GM18858 (cell line): ENCODE measurements around the gene CSTPP1.
"Not testable (repeated sequence)": the region's sequence is repeated elsewhere in the genome, so short reads cannot be mapped to it uniquely, and the experiment has no call there.

Experiments
- ATAC-seq: cut with Tn5 transposase; IDR thresholded peaks from one replicate; pipeline ENCODE4 v1.9.1; 2021; ENCODE audit not compliant: unreplicated experiment

Gene CSTPP1

GRCh38 chr11:46984987-46985386 lies 48.4 kb downstream of the CSTPP1 start:
- ATAC-seq: no peak

- ATAC-seq: no peak
Observed at GRCh38 chr11:46987183-46987582, 50.6 kb downstream of the CSTPP1 start.

DNA sequence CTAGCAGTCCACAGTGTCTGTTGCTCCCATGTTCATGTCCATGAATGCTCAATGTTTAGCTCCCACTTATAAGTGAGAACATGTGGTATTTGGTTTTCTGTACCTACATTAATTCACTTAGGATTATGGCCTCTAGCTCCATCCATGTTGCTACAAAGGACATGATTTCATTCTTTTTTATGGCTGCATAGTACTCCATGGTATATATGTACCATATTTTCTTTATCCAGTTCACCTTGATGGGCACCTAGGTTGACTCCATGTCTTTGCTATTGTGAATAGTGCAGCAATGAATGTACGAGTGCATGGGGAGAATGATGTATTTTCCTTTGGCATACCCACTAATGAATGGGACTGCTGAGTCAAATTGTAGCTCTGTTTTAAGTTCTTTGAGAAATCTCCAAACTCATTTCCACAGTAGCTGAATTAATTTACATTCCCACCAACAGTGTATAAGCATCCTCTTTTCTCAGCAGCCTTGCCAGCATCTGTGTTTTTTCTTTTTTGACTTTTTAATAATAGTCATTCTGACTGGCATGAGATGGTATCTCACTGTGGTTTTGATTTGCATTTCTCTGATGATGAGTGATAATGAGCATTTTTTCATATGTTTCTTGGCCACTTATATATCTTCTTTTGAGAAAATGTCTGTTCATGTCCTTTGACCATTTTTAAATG lies 53.4 kb downstream of the CSTPP1 start:
- not testable (repeated sequence) for ATAC-seq

- ATAC-seq: no peak
Observed at GRCh38 chr11:46991391-46991790, 54.8 kb downstream of the CSTPP1 start.

DNA sequence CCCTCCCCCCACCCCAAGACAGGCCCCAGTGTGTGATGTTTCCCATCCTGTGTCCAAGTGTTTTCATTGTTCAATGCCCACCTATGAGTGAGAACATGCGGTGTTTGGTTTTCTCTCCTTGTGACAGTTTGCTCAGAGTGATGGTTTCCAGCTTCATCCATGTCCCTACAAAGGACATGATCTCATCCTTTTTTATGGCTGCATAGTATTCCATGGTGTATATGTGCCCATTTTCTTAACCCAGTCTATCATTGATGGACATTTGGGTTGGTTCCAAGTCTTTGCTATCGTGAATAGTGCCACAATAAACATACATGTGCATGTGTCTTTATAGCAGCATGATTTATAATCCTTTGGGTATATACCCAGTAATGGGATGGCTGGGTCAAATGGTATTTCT lies 55.8 kb downstream of the CSTPP1 start:
- not testable (repeated sequence) for ATAC-seq

DNA sequence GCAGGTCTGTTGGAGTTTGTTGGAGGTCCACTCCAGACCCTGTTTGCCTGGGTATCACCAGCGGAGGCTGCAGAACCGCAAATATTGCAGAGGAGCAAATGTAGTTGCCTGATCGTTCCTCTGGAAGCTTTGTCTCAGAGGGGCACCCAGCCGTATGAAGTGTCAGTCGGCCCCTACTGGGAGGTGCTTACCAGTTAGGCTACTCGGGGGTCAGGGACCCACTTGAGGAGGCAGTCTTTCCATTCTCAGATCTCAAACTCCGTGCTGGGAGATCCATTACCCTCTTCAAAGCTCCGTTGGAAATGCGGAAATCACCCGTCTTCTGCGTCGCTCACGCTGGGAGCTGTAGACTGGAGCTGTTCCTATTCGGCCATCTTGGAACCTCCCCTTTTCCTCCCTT lies 61.2 kb downstream of the CSTPP1 start:
- ATAC-seq: not testable (repeated sequence)

GRCh38 chr11:46999217-46999616 lies 62.7 kb downstream of the CSTPP1 start:
- no peak for ATAC-seq

- no peak for ATAC-seq
Observed at GRCh38 chr11:47000033-47000432, 63.5 kb downstream of the CSTPP1 start.

- ATAC-seq: no peak
Observed at GRCh38 chr11:47001781-47002181, 65.2 kb downstream of the CSTPP1 start.

DNA sequence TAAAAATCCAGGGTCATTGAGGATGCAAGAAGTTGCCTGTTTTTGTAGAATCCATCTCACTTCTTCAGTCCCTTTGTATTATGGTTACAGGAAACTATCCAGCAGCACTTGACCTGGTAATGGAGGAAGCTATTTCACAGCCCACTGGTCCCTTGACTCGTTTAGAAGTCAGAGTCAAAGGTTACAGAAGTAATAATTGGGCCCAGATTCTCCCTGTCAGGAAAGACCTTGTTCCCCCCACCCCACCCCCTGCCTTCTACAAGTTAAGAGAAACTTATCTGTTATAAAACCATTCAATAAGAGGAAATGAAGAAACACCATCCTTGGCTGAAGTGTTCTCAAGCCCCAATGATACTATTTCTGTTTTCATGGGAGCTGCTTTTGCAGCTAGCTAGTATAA lies 65.8 kb downstream of the CSTPP1 start:
- ATAC-seq: no peak

DNA sequence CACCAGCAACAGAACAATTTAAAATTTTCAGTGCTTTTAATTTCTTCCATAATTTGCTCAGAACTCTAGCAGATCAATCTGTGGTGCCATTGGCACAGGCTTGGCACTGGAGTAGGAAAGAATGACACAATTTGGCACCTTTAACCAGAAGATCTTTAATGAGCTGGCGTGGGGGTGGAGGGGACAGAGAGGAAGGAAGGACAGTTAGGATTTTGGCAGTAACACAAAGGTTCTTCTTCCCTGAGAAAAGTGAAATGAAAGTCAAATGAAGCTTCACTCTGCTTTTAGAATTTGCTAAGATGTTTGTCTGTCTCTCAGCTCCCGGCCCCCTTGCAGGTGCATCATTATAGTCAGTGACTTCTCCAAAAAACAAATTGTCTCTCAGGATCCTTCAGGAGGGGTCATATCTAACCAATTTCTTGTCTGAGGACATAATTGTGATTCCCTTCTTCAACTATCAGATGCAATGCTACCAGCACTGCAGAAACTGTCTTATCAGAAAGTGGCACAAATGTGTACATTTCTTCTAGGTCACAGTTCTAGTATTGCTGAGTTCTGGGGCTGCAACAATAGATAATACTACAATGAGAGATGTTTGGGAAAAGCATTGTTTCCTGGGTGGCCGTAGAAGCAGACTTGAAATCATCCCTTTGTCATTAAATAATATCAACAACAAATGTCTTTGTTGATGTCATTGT lies 66.8 kb downstream of the CSTPP1 start:
- no peak for ATAC-seq

- peak; percentile 41 for ATAC-seq
Observed at GRCh38 chr11:47004595-47005033, 68.1 kb downstream of the CSTPP1 start.

- ATAC-seq: no peak
Observed at GRCh38 chr11:47005441-47005840, 68.9 kb downstream of the CSTPP1 start.

- ATAC-seq: no peak
Observed at GRCh38 chr11:47007579-47007978, 71.0 kb downstream of the CSTPP1 start.

DNA sequence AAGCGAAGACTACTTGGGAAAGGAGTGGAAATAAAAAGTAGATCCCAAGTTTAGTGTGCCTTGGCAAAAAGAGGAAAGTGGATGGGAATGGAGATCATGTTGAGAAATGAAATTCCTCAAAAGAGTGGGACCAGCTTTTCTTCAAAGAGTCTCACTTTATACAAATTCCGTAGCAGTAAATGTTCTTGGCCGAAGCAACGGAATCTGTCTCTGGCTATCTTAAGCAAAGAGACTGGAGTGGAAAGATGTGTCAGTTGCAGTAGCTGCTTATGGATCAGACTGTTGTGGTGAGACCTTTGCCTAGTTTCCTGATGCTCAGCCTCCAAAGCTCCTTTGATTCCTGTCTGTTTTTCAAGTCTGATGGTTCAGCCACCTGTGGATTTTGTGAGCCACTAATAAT lies 73.6 kb downstream of the CSTPP1 start:
- ATAC-seq: no peak

DNA sequence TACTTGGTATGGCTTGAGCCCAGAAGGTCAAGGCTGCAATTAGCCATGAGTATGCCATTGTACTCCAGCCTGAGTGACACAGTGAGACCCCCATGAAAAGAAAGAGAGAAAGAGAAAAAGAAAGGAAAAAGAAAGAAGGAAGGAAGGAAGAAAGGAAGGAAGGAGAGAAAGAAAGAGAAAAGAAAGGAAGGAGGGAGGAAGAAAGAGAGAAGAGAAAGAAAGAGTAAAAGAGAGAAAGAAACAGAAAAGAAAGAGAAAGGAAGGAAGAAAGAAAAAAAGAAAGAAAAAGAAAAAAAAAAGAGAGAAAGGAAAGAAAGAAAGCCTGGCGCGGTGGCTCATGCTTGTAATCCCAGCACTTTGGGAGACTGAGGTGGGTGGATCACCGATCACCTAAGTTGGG lies 77.5 kb downstream of the CSTPP1 start:
- ATAC-seq: no peak

DNA sequence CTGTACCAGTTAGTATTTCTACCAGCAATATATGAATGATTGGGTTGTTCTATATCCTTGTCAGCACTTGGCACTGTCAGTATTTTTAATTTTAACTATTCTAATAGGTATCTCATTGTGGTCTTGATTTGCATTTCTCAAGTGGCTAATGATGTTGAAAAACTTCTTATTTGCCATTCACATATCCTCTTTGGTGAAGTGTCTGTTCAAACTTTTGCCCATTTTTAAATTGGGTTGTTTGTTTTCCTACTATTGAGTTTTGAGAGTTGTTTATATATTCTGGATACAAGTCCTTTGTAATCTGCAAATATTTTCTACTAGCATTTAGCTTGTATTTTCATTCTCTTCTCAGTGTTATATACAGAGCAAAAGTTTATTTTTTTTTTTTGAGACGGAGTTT lies 82.1 kb downstream of the CSTPP1 start:
- no peak for ATAC-seq

- ATAC-seq: no peak
Observed at GRCh38 chr11:47020793-47021526, 84.4 kb downstream of the CSTPP1 start.

DNA sequence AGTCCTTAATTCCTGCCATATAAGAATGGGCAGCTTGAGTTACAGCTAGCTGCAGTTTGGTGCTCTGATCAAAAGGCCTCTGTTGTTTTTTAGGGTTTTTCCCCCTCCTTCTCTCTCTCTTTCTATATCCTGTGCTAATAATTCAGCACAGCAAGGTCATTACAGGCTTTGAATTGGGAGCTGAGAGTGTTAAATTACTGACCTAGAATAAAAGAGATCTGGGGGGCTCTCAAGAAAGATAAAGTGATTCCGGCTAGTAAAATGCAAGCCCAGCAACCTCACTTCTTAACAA lies 84.9 kb downstream of the CSTPP1 start:
- ATAC-seq: no peak

DNA sequence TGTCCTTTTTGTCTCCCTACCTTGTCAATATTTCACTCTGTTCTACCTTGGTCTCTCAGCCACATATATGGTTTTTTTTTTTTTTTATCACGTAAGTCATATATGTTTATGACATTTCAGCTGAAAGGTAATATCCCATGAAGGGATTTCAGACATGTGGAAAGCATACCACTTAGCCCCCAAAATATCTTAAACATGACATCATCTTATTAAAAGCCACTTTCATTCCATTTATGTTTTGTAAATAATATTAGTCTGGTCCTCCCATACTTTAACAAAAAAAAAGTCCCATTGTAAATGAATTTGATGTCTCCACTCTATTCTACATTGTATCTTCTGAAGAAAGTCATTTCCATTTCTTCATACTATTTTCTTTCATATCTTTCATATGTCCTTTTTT lies 85.4 kb downstream of the CSTPP1 start:
- ATAC-seq: no peak

DNA sequence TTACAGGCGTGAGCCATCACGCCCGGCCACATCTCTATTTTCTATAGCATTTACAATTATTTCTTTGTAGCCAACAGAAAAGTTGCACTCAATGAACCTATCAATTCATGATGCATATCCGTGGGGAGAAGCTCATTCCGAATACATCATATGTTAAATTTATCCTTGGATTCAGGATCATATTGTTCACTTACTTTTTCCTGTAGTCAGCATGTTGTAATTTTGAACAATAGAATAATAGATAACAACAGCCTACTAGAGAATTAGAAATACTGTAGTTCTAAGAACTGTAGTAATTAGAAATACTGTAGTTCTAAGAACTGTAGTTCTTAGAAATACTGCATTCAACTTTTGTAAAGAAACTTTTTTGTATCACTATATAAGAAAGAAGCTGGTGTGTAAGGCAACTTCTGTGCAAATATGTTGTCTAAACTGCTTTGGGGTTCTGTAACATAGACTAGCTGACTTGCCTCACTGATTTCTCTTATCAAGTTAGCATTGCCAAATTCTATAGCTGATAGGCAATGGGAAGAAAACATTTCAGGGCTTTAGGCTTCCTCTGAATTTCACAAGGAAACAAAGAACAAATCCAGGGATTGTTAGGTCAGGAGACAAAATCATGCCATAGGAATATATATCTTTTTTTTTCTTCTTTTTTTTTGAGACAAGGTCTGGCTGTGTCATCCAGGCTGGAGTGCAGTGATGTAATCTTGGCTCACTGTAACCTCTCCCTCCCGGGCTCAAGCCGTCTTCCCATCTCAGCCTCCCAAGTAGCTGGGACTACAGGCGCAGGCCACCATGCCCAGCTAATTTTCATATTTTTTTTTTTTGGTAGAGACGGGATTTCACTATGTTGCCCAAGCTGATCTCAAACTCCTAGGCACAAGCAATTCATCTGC lies 91.9 kb downstream of the CSTPP1 start:
- ATAC-seq: no peak
